Parathyroid adenoma (tissue), 2 donors: ENCODE measurements around the gene UBE2I.

Experiments used
- H2AFZ ChIP-seq: fragments of 300-600 bp; sonication (generic); one replicate; pipeline ENCODE4 v1.7.0; 2017; ENCODE audit warnings: antibody characterized with exemption, mild to moderate bottlenecking
- H3K27ac ChIP-seq: fragments of 300-600 bp; sonication (generic); one replicate; pipeline ENCODE4 v1.7.0; 2017
- H3K27me3 ChIP-seq: fragments of 300-600 bp; sonication (generic); one replicate; pipeline ENCODE4 v1.7.0; 2017; ENCODE audit warnings: low read length; ENCODE audit not compliant: control insufficient read depth, insufficient read depth
- H3K36me3 ChIP-seq: fragments of 300-600 bp; sonication (generic); one replicate; pipeline ENCODE4 v1.7.0; 2017; ENCODE audit warnings: low read length; ENCODE audit not compliant: control insufficient read depth, insufficient read depth
- H3K4me1 ChIP-seq: fragments of 300-600 bp; sonication (generic); one replicate; pipeline ENCODE4 v1.7.0; 2017; ENCODE audit warnings: control low read depth
- H3K4me2 ChIP-seq: fragments of 300-600 bp; sonication (generic); one replicate; pipeline ENCODE4 v1.7.0; 2017; ENCODE audit warnings: low read length
- H3K4me3 ChIP-seq: fragments of 300-600 bp; sonication (generic); one replicate; pipeline ENCODE4 v1.7.0; 2017; ENCODE audit warnings: low read depth, low read length
- H3K79me2 ChIP-seq: fragments of 300-600 bp; sonication (generic); one replicate; pipeline ENCODE4 v1.7.0; 2017; ENCODE audit warnings: control low read depth
- H3K9ac ChIP-seq: fragments of 300-600 bp; sonication (generic); one replicate; pipeline ENCODE4 v1.7.0; 2017; ENCODE audit warnings: mild to moderate bottlenecking
- H3K9me3 ChIP-seq: fragments of 300-600 bp; sonication (generic); one replicate; pipeline ENCODE4 v1.7.0; 2017; ENCODE audit warnings: low read length; ENCODE audit not compliant: control insufficient read depth
- TF ChIP-seq, protein P1 (sequence below): fragments of 300-600 bp; sonication (generic); IDR thresholded peaks from one replicate; pipeline ENCODE4 v1.7.0; 2017; ENCODE audit warnings: antibody characterized with exemption, mild to moderate bottlenecking
- donor health status: primary hyperparathyroidism.

The UBE2I gene

DNA sequence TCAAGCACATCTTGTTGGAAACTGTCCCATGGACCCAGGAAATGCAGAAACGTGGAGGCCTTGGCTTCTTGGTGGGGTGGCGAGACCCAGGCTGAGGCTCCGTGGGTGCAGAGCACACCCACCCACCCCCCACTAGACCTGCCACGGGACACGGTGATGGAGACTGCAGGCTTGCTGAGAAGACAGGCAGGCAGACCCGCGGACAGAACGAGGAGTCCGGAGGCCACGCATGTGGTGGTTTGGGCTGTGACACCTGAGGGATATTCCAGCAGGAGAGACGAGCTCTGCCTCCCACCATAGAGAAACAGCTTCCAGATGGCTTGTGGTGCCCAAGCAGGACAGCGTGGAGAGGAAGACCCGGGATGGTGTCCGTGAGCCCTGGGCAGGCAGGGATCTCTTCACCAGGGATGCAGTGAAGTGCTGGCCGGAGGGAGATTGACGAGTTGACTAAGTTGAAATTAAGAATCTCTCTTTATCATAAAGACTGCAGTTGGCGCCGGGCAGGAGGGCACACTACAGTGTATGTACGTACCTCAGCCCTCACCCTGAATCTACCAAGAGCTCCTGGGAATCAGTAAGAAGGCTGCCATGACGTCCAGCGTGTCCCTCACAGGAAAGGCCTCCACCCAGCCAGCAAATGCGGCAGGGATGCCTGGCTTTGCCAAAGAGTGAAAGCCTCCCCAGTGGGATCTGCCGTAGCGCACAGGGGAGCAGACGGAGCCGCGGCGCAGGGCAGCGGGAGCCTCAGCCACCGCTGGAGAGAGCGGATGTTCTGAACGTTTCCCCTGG lies 8.2 kb downstream of the UBE2I start:
- H3K9ac ChIP-seq: no peak overlapping the region
- H3K4me2 ChIP-seq: no peak overlapping the region
- no peaks in the 10 kb centered on the region for H3K36me3 ChIP-seq
- H2AFZ ChIP-seq: no peak overlapping the region
- H3K4me3 ChIP-seq: no peak overlapping the region
- peaks cover 53% of the 10 kb centered on the region for H3K79me2 ChIP-seq
- H3K27me3 ChIP-seq: no peaks in the 10 kb centered on the region
- TF ChIP-seq, protein P1, sequence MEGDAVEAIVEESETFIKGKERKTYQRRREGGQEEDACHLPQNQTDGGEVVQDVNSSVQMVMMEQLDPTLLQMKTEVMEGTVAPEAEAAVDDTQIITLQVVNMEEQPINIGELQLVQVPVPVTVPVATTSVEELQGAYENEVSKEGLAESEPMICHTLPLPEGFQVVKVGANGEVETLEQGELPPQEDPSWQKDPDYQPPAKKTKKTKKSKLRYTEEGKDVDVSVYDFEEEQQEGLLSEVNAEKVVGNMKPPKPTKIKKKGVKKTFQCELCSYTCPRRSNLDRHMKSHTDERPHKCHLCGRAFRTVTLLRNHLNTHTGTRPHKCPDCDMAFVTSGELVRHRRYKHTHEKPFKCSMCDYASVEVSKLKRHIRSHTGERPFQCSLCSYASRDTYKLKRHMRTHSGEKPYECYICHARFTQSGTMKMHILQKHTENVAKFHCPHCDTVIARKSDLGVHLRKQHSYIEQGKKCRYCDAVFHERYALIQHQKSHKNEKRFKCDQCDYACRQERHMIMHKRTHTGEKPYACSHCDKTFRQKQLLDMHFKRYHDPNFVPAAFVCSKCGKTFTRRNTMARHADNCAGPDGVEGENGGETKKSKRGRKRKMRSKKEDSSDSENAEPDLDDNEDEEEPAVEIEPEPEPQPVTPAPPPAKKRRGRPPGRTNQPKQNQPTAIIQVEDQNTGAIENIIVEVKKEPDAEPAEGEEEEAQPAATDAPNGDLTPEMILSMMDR: no peak
- no peak overlapping the region for H3K27ac ChIP-seq
- no peaks in the 10 kb centered on the region for H3K9me3 ChIP-seq
- peaks cover 2% of the 10 kb centered on the region for H3K4me1 ChIP-seq

DNA sequence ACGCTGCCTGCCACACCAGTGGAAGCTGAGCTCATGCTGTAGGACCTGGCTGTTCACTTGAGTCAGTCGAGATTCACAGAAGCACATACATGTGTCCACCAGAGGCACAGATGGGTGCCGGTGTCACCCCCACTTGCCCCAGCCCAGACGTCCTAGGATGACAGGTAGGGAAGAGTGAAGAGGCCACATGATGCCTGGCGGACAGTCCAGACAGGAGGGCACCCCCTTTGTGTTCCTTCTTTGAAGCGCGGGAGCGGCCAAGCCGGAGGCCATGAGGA lies 8.8 kb downstream of the UBE2I start:
- no peaks in the 10 kb centered on the region for H3K4me1 ChIP-seq
- H3K27me3 ChIP-seq: no peaks in the 10 kb centered on the region
- H3K27ac ChIP-seq: no peak overlapping the region
- H3K36me3 ChIP-seq: no peaks in the 10 kb centered on the region
- TF ChIP-seq, protein P1: no peak
- no peak overlapping the region for H3K4me3 ChIP-seq
- no peak overlapping the region for H2AFZ ChIP-seq
- H3K79me2 ChIP-seq: peaks cover 48% of the 10 kb centered on the region
- no peak overlapping the region for H3K4me2 ChIP-seq
- no peak overlapping the region for H3K9ac ChIP-seq
- no peaks in the 10 kb centered on the region for H3K9me3 ChIP-seq

DNA sequence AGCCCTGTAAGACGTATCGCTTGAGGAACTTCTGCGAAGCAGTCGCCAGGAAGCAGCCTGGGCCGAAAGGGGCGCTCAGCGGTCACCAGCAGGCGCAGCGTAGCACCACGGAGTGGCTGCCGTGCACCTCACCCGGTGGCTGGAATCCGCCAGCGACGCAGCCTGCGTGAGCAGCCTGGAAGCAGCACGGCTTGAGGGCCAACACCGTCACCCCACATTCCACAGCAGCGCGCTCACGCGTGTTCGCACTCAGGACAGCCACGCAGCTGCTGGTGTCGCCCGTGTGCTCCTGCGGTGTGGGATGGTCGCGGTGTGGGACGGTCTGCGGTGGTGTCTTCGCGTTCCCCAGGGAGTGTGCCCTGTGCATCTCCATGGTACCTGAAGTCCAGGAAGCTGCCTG lies 9.6 kb downstream of the UBE2I start:
- peaks cover 39% of the 10 kb centered on the region for H3K79me2 ChIP-seq
- no peaks in the 10 kb centered on the region for H3K36me3 ChIP-seq
- H3K9ac ChIP-seq: no peak overlapping the region
- H3K27ac ChIP-seq: no peak overlapping the region
- TF ChIP-seq, protein P1: no peak
- H3K4me1 ChIP-seq: no peaks in the 10 kb centered on the region
- no peak overlapping the region for H3K4me2 ChIP-seq
- H3K4me3 ChIP-seq: no peak overlapping the region
- no peaks in the 10 kb centered on the region for H3K9me3 ChIP-seq
- no peak overlapping the region for H2AFZ ChIP-seq
- no peaks in the 10 kb centered on the region for H3K27me3 ChIP-seq

DNA sequence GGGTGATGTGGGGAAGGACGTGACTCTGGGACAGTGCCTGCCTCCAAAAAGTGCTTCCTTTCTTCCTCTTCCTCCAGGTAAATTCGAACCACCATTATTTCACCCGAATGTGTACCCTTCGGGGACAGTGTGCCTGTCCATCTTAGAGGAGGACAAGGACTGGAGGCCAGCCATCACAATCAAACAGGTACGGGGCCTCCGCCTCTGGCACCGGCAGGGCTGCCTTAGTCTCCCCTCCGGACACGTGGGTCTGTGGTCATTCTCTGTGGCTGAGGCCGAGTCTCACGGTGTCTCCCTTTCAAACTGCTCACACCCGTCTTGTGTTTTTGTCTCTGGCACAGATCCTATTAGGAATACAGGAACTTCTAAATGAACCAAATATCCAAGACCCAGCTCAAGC lies 10.7 kb downstream of the UBE2I start:
- H3K36me3 ChIP-seq: no peaks in the 10 kb centered on the region
- no peaks in the 10 kb centered on the region for H3K9me3 ChIP-seq
- H3K27ac ChIP-seq: no peak overlapping the region
- H3K4me3 ChIP-seq: no peak overlapping the region
- no peaks in the 10 kb centered on the region for H3K27me3 ChIP-seq
- no peak overlapping the region for H3K4me2 ChIP-seq
- no peak overlapping the region for H2AFZ ChIP-seq
- H3K79me2 ChIP-seq: peaks cover 29% of the 10 kb centered on the region
- TF ChIP-seq, protein P1: no peak
- H3K9ac ChIP-seq: no peak overlapping the region
- H3K4me1 ChIP-seq: no peaks in the 10 kb centered on the region

DNA sequence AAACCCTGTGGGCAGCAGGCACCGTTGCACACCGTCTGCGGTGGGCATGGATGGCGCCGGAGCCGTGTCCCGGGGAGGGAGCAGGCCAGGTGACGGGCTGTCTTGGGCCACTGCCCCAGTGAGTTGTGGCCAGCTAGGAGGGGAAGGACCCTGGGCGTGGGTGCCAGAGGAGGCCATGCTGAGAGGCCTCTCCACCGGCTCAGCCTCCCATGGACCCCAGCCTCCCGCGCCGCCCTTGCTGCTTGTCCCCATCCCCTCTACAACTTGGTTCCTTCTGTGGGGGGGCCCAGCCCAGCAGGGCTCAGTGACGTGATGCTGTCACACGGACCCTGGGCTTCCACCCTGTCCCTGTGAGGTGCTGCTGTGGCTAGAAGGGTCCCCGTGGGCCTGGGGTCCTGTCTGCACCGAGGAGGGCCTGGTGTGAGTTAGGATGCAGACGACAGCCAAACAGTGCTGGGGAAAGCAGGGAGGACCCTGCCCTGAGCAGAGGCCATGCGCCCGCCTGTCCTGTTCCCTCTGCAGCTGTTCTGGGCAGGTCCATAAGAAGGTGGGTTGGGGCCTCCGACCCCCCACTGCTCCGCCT lies 11.3 kb downstream of the UBE2I start:
- Histone ChIP-seq H3K79me2 (peaks cover 22% of the 10 kb centered on the region), H3K4me3 (no peak overlapping the region), H3K4me1 (no peaks in the 10 kb centered on the region), H3K27ac (no peak overlapping the region), H3K4me2 (no peak overlapping the region), H2AFZ (no peak overlapping the region), H3K36me3 (no peaks in the 10 kb centered on the region), H3K27me3 (no peaks in the 10 kb centered on the region), H3K9ac (no peak overlapping the region), H3K9me3 (no peaks in the 10 kb centered on the region)
- TF ChIP-seq, protein P1: no peak
